ENCODE results near the gene CCNB1.
"Not testable (repeated sequence)": the region's sequence is repeated elsewhere in the genome, so short reads cannot be mapped to it uniquely, and the experiment has no call there.

The CCNB1 gene

GRCh38 chr5:69187342-69187741, 20.4 kb downstream of the CCNB1 start:
- no peak for DNase-seq

DNA sequence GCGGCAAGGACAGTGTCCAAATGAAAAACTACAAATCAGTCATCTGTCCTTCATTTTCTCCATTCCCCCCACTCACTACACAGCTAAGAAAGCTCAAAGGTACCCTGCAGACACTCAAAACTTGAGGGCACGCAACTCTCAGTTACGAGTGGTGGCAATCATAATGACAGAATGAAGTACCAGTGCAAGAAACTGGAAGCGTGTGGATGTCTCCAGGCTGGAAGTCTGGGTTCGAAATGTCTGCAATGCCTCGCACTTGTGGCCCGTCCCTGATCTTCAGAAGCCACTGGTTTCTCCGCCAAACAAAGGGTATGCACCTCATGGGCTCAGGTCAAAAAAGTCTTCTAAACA, 21.8 kb downstream of the CCNB1 start:
- DNase-seq, result no peak

- DNase-seq, result peak; percentile 86
Measured at GRCh38 chr5:69189162-69190086, 22.5 kb downstream of the CCNB1 start, which contains the start of gene CENPH. CENPH (plus strand) TSS chr5:69189583; CDS start chr5:69189635, 52 bp downstream.

DNA sequence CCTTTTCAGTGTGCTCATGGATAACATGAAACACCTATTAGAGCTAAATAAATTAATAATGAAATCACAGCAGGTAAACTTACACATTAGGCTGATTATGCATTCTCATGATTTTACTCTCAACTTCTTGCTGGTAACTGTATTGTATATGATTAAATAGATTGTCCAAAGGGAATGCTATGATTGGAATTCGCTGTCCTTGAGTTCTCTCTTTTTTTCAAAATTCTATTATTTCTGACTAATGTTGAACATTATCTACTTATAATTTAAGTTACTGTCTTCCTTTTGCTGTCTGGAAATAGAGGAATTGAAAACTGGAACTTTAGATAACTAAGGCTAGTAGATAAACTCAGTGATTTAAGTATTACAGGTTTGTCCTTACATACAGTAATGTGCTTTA, 35.5 kb downstream of the CCNB1 start:
- no peak for DNase-seq

GRCh38 chr5:69206528-69207190, 39.7 kb downstream of the CCNB1 start:
- DNase-seq, result no peak

GRCh38 chr5:69209602-69210001, 42.7 kb downstream of the CCNB1 start:
- DNase-seq, result no peak

- DNase-seq, result no peak
Measured at GRCh38 chr5:69211200-69211599, 44.2 kb downstream of the CCNB1 start.

DNA sequence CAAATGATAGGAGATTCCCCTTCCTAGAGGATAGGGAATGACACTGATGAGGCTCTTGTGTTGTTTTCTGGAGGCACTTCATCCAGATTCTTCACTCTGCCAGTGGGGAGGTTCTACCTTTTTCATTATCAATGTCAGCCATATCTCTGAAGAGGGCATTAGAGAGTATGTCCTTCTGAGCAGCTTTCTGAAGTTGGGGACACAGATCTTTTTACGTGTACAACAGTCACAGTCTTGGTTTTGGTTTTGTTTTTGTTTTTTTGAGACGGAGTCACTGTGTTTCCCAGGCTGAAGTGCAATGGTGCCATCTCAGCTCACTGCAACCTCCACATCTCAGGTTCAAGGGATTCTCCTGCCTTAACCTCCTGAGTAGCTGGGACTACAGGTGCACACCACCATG, 45.1 kb downstream of the CCNB1 start:
- DNase-seq, result no peak

GRCh38 chr5:69213513-69214215, 46.7 kb downstream of the CCNB1 start:
- no peak for DNase-seq

DNA sequence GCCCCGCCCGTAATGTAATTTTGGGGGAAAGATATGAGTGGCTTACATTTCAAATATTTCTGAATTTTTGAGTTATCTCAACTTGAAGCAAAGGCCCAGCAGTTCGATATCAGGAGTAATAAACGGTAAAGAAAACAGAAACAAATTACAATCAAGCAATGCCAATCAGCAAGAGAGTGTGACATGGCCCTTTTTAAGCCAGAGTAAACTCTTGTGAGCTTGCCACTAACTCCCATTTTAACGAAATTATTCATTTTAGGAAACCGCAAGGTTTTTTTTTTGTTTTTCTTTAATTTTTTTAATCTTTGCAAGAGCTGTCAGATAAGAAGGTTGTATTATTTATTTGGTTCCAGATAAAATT, 50.2 kb downstream of the CCNB1 start:
- no peak for DNase-seq

DNA sequence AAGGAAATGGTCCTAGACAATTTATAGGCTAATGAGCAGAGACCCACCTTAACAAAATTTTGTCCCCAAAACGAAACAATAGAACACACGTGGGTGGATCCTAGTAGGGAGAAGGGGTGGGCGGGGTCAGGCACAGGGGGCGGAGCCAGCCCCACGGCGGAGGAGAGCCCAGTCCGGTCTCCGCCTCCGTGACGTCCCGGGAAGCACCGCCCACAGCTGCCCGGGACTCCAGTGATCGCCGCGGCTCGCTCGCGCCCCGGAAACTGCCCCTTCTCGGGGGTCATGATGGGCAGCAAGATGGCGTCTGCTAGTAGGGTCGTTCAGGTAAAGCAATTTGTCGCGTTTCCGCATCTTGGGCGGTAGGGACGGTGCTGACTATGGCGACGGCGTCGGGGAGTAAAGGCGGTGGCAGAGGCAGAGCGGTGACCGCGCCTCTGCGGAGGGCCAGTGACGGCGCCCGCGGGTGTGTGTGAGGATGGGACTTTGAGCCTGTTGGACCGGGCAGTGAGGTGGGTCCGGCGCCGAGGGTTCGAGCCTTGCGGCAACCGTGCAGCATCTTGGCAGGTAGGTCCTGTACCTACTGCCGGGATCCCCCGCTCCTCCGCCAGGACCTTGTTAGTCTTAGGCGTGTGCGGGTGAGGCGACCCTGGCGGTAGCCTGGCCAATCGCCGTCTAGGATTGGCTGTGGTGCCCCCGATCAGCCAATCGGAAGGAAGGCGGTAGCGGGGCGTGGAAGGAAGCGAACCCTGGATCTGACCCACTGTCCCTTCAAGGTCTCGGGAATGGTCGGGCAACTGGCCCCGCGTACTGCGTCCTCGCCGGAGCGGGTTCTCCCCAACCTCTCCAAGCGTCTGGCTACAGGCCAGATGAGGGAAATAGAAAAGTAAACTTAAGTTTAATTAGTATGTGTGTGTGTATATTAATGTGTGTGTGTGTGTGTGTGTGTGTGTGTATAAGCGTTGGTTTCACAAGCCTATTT, 50.9 kb downstream of the CCNB1 start:
- peak; percentile 91 for DNase-seq

- no peak for DNase-seq
Measured at GRCh38 chr5:69219939-69220338, 53.0 kb downstream of the CCNB1 start.

GRCh38 chr5:69220371-69220770, 53.4 kb downstream of the CCNB1 start:
- DNase-seq, result not testable (repeated sequence)

DNA sequence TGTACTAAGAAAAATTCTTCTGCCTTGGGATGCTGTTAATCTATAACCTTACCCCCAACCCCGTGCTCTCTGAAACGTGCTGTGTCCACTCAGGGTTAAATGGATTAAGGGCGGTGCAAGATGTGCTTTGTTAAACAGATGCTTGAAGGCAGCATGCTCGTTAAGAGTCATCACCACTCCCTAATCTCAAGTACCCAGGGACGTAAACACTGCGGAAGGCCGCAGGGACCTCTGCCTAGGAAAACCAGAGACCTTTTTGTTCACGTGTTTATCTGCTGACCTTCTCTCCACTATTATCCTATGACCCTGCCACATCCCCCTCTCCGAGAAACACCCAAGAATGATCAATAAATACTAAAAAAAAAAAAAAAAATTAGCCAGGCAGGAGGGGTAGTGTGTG, 53.9 kb downstream of the CCNB1 start:
- not testable (repeated sequence) for DNase-seq

DNA sequence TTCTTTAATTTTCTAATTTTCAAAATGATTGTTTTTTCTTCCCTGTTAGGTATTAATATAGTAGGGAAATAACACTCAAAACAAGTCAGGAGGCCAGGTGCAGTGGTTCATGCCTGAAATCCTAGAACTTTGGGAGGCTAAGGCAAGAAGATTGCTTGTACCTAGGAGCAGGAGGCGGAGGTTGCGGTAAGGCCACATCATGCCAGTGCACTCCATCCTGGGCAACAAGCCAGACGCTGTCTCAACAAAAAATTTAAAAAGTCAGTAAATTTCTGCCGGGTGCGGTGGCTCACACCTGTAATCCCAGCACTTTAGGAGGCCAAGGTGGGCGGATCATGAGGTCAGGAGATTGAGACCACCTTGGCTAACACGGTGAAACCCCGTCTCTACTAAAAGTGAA, 57.6 kb downstream of the CCNB1 start:
- DNase-seq, result no peak

DNA sequence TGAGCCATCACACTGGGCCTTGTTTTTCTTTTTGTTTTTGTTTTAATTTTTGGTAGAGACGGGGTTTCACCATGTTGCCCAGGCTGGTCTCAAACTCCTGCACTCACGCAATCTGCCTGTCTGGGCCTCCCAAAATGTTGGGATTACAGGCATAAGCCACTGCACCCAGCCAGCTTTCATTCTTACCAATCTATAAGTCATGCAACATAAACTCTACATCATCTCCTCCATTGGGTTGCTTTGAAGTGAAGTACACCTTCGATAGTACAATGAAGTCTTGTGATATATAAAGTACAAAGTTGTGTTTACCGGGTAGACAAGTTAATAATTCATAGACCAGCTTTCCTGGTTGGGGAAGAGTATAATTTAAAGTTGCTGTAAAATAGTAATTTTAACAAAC, 58.9 kb downstream of the CCNB1 start:
- DNase-seq, result no peak

Measured in effector CD8-positive, alpha-beta T cell (primary cell).